ENCODE data around the gene TXLNG. TPM values are rescaled to one million over a fixed set of nuclear protein-coding genes. Genes with fewer than 3 reads are reported as not detected.

Gene TXLNG
- polyA plus RNA-seq, 1 donor from 2014 or later: 17.1 TPM

DNA sequence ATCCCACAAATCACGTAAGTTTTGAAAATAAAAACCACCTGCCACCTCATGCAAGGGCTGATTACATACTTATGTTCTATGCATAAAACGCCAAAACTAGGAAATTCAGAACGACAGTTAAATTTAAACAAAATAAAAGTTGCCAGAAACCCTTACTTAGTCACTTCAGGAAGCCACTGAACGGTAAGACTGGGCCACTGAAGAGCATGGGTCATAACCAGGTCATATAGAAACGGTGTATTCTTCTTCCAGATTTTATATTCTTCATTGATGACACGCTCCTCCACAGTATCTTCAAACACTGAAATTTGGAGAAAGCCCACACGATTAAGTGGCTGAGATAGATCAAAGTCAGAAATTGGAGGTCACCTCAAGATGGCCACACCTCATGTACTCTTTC lies 82.7 kb downstream of the TXLNG start:
- H3K4me3 Mint-ChIP-seq: peak overlapping the region; percentile 84 to 97 (median 91)
- peaks cover 16% of the 10 kb centered on the region for H3K27me3 Mint-ChIP-seq
- peaks cover 26 to 37% (median 36%) of the 10 kb centered on the region in 3 donors for H3K4me1 Mint-ChIP-seq
- peak overlapping the region; percentile 41 to 99 (median 88) for H3K27ac Mint-ChIP-seq
- no peaks in the 10 kb centered on the region for H3K9me3 Mint-ChIP-seq
- peaks cover 2% of the 10 kb centered on the region for H3K36me3 Mint-ChIP-seq

DNA sequence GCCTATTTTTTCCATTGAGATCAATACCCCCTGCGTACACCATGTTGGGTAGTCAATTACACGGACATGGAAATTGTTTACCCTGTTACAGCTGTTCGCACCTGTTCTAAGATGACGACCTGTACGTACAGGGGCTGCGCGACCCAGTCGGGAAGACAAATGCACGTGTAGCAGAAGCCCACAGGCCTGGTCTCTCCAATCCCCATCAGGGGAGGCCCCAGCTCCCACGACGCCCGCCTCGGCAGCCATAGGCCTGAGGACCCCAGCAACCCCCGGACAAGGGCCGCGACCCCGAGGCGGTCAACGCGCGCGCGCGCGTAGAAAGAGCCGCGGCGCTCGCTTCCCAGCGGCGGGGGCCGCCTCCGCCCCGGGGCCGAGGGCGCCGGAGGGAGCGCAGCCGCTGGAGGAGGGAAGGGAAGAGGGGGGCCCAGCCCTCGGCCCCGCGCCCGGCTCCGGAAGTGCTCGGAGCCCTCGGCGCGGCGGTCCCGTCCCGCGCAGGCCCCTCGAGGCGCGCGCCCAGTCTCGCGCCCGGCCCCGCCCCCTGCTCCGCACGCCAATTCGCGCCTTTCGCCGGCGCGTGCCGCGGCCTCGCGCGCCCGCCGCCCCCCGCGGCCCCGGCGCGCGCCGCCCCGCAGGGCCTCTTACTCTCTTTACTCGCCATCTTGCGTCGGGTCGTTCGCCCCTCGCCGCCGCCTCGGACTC lies 83.3 kb downstream of the TXLNG start:
- no peaks in the 10 kb centered on the region for H3K9me3 Mint-ChIP-seq
- peaks cover 2% of the 10 kb centered on the region for H3K36me3 Mint-ChIP-seq
- H3K27me3 Mint-ChIP-seq: peaks cover 16% of the 10 kb centered on the region
- peaks cover 26 to 38% (median 37%) of the 10 kb centered on the region in 3 donors for H3K4me1 Mint-ChIP-seq
- H3K4me3 Mint-ChIP-seq: peak overlapping the region; percentile 95 to 100 (median 98)
- H3K27ac Mint-ChIP-seq: peak overlapping the region; percentile 98 to 99 (median 99)

DNA sequence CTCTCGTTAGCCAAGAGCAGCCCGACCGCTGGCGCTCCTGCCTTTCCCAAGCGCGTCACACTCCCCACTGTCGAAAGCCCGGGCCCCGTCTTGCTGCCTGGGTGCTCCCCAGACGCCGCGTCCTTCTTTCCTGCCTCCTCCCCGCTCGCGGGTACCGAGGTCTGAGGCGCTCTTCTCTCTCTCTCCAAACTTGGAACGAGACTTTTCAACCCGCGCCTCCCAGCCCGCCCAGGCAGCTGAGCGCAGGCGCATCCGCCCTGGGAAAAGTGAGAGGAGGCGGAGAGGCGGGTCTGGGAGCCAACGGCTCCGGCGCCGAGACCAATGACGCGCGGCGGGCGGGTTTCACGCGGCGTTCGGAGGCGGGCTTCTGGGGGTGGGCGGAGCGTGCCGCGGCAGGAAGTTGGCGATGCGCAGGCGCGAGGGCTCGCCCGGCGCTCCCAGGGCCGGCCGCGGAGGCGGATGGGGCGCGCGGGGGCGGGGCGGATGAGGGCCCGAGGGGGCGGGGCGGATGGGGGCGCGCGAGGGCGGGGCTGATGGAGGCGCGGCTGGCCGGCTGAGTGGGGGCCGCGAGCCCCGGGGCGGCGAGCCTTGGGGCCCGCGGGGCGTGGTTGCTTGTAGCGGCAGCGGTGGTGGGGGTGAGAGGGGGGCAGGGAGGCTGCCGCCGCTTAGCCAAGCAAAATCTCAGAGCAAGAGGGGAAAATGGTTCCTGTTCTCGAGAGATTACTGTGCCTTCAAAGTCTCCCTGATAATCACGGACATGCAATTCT lies 84.0 kb downstream of the TXLNG start, which contains the start of gene RBBP7:
TSS of gene RBBP7 (minus strand) at position 268 of the 767 bp plus-strand sequence. CDS start 309 bp downstream, outside the sequence.
- Mint-ChIP-seq H3K4me1 (peaks cover 26 to 39% (median 37%) of the 10 kb centered on the region in 3 donors), H3K27me3 (peaks cover 23% of the 10 kb centered on the region)

DNA sequence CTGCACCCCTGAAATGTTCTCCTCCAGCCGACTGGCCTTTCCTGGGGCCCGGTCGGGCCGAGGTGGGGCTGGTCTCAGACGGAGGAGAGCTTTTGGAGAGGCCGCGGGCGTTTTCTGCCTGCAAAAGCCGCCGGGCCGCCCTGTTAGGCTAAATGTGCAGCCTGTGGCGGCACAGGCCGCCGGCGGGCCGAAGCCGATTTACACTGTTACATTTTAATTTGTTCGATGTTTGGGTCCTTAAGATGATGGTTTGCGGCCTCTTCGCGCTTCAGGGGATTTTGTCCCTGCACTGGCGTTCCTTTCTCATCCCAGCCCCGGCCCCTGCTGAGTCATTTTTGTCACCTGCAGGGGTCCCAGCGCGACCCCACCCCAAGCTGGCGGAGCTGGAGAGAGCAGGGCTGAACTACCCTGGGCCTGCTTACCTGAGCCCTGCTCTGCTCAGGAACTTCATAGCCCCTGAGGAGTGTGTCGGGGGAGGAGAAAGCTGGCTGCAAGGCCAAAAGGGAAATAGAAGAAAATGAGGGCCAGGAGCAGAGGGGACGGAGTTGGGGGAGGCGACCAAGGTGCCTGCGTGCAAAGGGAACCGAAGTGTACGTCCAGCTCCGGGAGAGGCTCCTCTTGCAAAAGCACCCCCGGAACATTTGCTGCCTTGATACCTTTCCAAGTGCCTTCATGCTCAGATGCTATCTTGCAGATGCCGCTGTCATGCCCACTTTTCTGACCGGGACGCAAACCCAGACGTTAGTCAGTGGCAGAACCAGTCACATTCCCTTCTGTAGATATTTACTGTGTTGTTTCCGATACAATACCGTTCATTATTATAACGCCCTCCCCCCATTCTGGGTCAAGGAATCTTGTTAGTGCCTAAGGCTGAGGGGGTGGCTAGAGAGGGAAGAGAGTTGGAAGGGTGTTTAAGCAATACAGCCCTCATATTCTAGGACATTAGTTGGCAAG lies 84.9 kb downstream of the TXLNG start:
- Mint-ChIP-seq H3K9me3 (no peaks in the 10 kb centered on the region), H3K4me3 (peak overlapping the region; percentile 81 to 100 (median 94)), H3K36me3 (peaks cover 2% of the 10 kb centered on the region), H3K27me3 (peaks cover 21% of the 10 kb centered on the region), H3K27ac (peak overlapping the region; percentile 76 to 99 (median 97)), H3K4me1 (peaks cover 26 to 38% (median 32%) of the 10 kb centered on the region in 3 donors)

More for the DNA sequence above, 84.0 kb downstream of the TXLNG start, which contains the start of gene RBBP7:
- Mint-ChIP-seq H3K36me3 (peaks cover 2% of the 10 kb centered on the region), H3K27ac (peak within 1 kb of the TSS; percentile 98 to 99 (median 99)), H3K9me3 (no peaks in the 10 kb centered on the region), H3K4me3 (peak within 1 kb of the TSS; percentile 95 to 100 (median 98))

DNA sequence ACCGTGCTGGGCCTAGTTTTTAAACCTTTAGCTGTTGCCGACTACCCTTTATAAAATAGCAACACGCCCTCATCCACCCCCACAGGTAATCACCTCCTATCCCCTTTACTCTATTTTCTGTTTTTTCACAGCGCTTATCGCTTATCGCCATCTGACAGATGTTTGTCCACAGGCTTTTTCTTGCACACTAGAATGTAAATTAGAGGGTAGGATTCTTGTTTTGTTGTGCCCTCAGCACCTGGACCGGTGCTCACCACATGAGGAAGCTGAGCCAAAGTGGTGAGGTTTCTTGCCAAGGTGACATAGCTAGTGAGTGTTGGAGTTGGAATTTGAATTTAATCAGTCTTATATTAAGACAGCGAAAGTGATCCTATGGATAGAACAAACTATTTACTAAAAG lies 86.8 kb downstream of the TXLNG start:
- Mint-ChIP-seq H3K36me3 (peaks cover 2% of the 10 kb centered on the region), H3K4me3 (peak overlapping the region in 2 of 4 donors; percentile 49 to 77), H3K27ac (peak overlapping the region in 2 of 3 donors; percentile 14 to 99), H3K4me1 (peaks cover 24 to 29% (median 26%) of the 10 kb centered on the region in 3 donors), H3K27me3 (peaks cover 25% of the 10 kb centered on the region), H3K9me3 (no peaks in the 10 kb centered on the region)

DNA sequence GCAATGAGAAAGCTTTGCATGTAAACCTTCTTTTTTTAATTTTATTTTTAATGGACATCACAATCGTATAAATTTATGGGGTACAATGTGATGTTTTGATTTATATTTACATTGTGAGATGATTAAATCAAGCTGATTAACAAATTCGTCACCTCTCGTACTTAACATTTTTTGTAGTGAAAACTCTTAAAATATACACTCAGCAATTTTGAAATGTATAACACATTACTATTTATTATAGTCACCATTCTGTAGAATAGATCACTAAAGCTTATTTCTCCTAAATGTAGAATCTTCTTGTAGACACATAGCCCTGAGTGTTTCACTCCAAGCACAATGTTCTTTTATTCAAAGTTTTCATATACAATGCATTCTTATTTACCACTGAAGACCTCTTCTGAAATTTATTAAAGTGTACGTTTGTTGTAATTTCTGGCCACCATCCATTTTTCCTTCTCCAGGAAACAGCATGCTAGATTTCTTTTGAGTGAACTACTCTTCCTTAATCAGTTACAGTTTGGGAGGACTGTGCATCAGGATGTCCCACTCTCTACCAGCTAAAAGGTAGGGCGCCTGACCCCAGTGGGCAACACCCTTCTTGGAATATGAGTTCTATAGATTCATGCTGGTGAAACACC lies 88.3 kb downstream of the TXLNG start:
- no peaks in the 10 kb centered on the region for H3K36me3 Mint-ChIP-seq
- peaks cover 27% of the 10 kb centered on the region for H3K27me3 Mint-ChIP-seq
- no peaks in the 10 kb centered on the region for H3K9me3 Mint-ChIP-seq

DNA sequence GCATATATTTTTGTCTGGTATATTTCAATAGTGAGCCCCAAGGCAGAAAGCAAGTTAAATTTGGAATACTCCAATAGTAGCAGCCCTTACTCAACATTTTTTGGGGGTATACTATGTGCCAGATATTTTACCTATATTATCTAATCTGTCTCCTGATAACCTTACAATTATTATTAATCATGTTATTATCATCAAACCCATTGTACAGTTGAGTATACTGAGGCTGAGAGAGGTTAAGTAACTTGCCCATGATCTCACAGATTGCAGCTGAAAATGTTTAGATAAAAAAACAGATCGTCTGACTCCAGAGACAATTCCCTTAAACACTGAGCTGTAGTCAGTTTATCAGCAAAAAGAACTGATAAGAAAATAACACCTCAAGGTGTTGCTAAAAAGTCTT lies 90.4 kb downstream of the TXLNG start:
- peaks cover 8 to 13% (median 12%) of the 10 kb centered on the region in 3 donors for H3K4me1 Mint-ChIP-seq
- H3K27me3 Mint-ChIP-seq: peaks cover 23% of the 10 kb centered on the region
- H3K9me3 Mint-ChIP-seq: no peaks in the 10 kb centered on the region
- H3K4me3 Mint-ChIP-seq: no peak overlapping the region
- no peaks in the 10 kb centered on the region for H3K36me3 Mint-ChIP-seq
- H3K27ac Mint-ChIP-seq: no peak overlapping the region

More for the DNA sequence above, 88.3 kb downstream of the TXLNG start:
- H3K4me3 Mint-ChIP-seq: peak overlapping the region in 1 of 4 donors; percentile 45
- no peak overlapping the region for H3K27ac Mint-ChIP-seq
- peaks cover 13 to 19% (median 17%) of the 10 kb centered on the region in 3 donors for H3K4me1 Mint-ChIP-seq

DNA sequence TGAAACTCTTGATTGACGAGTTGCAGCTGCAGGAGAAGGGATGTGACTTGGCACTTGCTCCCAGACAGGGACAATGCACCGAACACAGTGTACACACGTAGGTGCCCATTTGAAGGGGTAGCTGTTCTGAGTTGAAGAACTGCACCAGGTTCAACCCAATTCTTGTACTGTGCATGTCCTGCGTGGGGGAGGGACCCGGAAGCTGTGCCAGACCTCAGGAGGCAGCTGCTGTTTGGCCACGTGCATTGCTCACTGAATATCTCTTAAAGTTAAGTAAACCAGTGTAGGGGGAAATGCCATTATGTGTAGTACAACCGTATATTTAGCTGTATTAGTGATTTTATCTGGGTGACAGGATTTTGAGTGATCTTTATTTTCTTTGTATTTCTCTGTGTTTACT lies 95.9 kb downstream of the TXLNG start:
- H3K27ac Mint-ChIP-seq: peak overlapping the region in 2 of 3 donors; percentile 69 to 84
- H3K27me3 Mint-ChIP-seq: peaks cover 10% of the 10 kb centered on the region
- peaks cover 14 to 15% (median 14%) of the 10 kb centered on the region in 3 donors for H3K4me1 Mint-ChIP-seq
- H3K4me3 Mint-ChIP-seq: peak overlapping the region; percentile 30 to 92 (median 78)
- no peaks in the 10 kb centered on the region for H3K36me3 Mint-ChIP-seq
- H3K9me3 Mint-ChIP-seq: peaks cover 0 to 3% (median 0%) of the 10 kb centered on the region in 3 donors

DNA sequence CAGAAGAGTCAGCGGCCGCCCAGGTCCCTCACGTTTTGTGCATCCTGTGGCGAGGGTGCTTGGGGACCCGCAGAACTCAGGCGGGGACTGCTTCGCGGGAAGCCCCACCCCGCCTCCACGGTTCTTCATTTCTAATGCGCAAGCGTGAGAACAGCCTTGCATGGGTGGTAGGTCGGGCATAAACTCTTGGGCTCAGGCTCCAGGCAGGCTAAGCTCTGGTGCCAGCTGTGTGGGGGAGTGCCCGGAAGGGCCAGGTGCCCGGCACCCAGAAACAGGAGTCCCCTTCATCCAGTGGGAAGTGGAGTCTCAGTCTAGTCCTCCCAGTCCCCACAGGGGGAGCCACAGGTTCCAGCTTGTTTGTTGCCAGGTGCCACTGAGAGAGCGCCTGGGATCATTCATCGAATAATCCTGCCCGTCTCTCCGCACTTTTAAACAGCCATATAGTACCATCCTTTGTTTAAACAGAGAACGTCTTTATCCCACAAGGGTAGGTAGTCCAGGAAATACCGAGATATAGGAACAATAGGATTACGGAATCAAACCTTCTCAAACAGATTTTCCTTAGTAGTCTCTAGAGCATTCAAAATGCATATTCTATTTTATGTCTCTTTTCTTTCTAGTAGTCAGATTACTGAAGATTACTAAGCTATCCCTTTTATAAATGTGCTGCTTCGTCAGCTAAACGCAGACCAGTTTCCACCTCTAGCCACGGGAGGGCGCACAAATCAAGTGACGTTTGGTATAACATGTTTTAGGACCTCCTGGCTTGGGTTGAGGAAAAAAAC lies 96.6 kb downstream of the TXLNG start:
- no peaks in the 10 kb centered on the region for H3K36me3 Mint-ChIP-seq
- H3K27ac Mint-ChIP-seq: peak overlapping the region; percentile 69 to 84 (median 83)
- H3K4me3 Mint-ChIP-seq: peak overlapping the region; percentile 74 to 92 (median 86)
- peaks cover 14 to 15% (median 14%) of the 10 kb centered on the region in 3 donors for H3K4me1 Mint-ChIP-seq
- H3K9me3 Mint-ChIP-seq: peaks cover 0 to 3% (median 0%) of the 10 kb centered on the region in 3 donors
- peaks cover 10% of the 10 kb centered on the region for H3K27me3 Mint-ChIP-seq

DNA sequence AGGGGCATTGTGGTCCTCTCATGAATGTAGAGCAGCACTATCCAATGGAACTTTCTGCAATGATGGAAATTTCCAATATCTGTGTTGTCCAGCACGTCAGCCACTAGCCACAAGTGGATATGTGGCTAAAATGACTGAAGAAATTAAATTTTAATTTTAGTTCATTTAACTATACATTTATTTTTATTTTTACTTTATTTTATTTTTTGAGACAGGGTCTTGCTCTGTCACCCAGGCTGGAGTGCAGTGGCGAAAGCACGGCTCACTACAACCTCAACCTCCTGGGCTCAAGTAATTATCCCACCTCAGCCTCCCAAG lies 97.2 kb downstream of the TXLNG start:
- H3K9me3 Mint-ChIP-seq: peaks cover 0 to 3% (median 0%) of the 10 kb centered on the region in 3 donors
- peaks cover 14 to 15% (median 14%) of the 10 kb centered on the region in 3 donors for H3K4me1 Mint-ChIP-seq
- peaks cover 12% of the 10 kb centered on the region for H3K27me3 Mint-ChIP-seq
- peak overlapping the region in 2 of 3 donors; percentile 69 to 83 for H3K27ac Mint-ChIP-seq
- no peaks in the 10 kb centered on the region for H3K36me3 Mint-ChIP-seq
- peak overlapping the region in 2 of 4 donors; percentile 83 to 92 for H3K4me3 Mint-ChIP-seq

DNA sequence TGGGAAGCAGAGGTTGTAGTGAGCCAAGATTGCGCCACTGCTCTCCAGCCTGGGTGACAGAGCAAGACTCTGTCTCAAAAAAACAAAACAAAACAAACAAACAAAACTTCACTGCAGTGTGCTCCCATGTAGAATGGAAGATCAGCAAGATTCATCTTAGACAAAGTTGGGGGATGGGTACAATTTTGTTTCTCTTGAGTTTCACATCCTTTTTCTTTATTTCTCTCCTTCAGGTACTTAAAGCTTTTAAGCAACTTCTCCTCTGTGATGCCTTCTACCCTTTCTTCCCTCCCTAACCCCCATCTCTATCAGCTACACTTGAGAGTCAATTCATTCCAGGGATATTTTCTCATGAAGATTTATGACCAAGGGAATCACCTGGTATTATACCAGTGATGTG lies 99.4 kb downstream of the TXLNG start:
- Mint-ChIP-seq H3K4me1 (peaks cover 14 to 15% (median 14%) of the 10 kb centered on the region in 3 donors), H3K9me3 (peaks cover 0 to 3% (median 0%) of the 10 kb centered on the region in 3 donors), H3K4me3 (peak overlapping the region in 3 of 4 donors; percentile 29 to 49 (median 48)), H3K27ac (peak overlapping the region; percentile 37 to 53 (median 41)), H3K36me3 (no peaks in the 10 kb centered on the region), H3K27me3 (peaks cover 14% of the 10 kb centered on the region)

DNA sequence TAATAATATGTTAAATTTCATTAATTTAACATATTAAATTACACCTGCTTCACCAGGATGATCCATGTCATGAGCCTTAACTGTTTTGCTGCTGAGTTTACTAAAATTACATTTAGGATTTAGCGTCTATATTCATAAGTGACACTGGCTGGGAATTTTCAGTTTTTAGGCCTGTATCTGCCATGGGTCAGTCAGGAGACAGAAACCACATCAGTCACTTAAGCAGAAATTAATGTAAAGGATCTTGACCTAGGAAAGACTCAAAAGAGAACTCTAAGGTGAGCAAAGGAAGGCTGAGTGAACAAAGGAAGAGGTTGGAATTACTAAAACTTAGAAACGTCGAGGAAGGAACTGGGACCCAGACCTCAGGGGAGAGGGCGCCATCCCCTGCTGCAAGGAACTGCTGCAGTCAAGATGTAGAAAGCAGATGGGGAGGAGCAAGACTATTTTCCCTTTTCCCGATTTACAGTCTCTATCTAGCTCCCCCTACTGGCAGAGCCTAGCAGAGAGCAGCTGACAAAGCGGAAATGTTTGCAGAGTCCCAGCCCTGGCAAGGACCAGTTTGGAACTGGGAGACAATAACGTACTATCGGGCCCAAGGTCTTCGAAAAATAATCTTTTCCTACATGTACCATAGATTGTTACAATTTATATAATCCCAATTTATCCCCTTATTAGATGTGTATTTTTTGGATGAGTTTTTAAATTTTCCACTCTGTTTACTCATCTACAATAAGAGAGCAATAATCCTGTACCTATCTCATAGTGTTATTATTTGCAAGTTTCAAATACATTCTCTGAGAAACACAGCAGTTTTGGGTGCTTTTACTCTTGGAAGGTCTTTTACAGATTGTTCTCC lies 106.5 kb downstream of the TXLNG start:
- Mint-ChIP-seq H3K27ac (peak overlapping the region in 1 of 3 donors; percentile 50), H3K4me1 (peaks cover 0 to 7% (median 5%) of the 10 kb centered on the region in 3 donors), H3K9me3 (no peaks in the 10 kb centered on the region), H3K36me3 (no peaks in the 10 kb centered on the region), H3K27me3 (peaks cover 22% of the 10 kb centered on the region), H3K4me3 (peak overlapping the region in 1 of 4 donors; percentile 32)
